ENCODE measurements around the gene IL10RA.
"Not testable (repeated sequence)": the region's sequence is repeated elsewhere in the genome, so short reads cannot be mapped to it uniquely, and the experiment has no call there.

IL10RA gene

DNA sequence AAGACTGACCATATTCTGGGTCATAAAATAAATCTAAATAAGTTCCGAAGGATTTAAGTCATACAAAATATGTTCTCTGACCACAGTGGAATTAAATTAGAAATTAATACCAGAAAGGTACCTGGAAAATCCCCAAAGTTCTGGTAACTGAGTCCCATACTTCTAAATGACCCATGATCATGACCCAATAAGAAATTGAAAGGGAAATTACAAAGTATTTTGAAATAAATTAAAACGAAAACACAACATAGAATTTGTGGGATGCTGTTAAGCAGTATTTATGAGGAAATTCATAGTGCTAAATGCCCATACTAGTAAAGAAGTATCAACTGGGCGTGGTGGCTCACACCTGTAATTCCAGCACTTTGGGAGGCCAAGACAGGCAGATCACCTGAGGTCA, 23.4 kb upstream of the IL10RA start:
- DNase-seq (ENCODE audit: low spot score), result no peak

DNA sequence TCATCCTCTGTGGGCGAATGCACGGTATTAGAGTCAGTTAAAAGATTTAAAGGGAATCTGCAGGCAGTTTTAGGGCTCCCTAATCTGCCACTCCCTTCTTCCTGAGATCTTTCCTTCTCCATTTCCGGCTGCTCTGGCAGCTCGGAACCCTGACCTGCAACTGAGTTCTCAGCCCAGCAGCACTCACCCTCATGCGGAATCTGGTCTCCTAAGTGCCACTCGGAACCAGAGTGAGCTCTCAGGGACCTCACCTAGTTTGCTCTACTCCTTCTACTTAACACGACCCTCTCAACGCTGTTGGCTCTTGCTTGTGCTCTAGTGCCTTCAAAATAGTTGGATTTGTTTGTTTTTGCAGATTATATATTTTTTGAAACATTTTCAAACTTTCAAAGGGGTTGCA, 19.3 kb upstream of the IL10RA start:
- no peak for DNase-seq (ENCODE audit: low spot score)

DNA sequence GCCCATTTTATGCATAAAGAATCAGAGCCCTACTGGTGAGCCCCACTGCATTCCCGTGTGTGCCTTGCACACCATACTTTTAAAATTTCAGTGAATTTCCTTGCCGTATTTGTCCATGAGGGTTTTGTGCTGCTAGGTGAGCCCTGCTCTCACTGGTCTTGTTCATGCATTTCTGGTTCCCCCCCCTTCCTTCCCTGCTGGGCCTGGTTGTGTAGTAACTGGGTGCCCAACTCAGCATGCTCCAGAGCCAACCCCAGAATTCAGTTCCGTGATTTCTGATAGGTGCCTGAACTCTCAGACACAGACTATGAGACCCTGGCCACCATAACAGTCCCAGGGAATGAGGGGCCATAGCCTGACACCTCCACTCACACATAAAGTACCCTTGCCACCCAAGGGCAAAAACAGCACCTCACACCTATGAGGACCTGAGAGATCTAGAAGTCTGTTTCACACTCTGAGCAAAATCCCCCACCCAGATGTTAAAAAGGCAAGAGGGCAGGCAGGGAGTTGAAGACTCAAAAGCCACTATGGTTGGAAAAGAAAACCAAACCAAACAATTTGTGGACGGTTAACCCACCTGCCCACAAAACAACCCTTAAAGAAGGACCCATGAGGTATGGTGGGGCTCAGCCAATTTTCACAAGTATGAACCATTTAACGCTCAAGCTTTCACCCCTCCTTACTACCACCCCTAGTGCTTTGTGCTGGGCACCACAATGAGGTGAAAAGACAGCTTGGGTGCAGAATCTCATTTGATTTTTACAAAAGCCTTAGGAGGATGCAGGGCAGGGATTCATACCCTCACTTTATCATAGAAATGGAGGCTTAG, 16.8 kb upstream of the IL10RA start:
- DNase-seq (ENCODE audit: low spot score), result no peak

DNA sequence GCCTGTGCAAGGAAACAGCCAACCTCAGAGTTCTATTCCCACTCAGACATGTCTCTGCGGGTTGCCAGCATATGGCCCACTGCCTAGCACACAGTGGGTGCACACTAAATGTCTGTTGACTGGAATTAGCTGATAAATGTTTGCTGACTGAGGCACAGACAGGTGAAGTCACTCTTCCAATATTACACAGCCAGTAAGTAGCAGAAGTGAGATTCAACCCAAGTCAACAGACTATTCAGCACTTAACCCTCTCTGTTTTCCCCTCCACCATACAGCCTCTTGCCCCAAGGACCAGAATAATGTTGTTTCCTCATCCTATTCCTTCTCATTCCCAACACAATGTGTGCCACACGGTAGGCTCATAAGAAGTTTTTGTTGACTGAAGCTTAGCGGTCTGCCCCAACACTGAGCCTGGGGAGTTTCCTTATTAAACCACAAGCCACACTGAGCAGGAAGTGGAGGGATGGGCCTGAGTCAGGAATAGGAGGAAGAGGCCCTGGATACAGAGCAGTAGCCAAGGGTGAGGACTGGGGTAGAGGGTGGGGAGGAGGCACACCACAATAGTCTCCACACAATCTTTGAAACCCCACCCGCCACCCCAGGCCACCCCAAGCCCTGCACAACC, 15.7 kb upstream of the IL10RA start:
- DNase-seq (ENCODE audit: low spot score), result peak; percentile 20

DNA sequence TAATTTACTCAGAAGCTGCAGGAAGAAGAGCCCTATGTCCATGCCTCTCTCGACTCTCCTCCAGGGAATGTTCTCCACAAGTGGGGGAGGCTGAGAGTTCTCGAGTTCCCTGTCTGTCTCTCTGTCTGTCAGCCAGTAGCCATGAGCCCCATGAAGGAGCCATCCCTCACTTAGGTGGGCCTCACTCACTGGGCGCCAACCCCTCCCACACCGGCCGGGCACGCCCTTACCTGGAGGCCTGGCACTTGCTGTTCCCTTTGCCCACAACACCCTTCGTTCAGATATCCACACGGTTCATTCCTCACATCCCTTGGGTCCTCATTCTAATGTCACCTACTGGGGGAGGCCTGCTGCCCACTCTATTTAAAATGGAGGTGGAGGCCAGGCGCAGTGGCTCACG, 14.2 kb upstream of the IL10RA start:
- no peak for DNase-seq (ENCODE audit: low spot score)

DNA sequence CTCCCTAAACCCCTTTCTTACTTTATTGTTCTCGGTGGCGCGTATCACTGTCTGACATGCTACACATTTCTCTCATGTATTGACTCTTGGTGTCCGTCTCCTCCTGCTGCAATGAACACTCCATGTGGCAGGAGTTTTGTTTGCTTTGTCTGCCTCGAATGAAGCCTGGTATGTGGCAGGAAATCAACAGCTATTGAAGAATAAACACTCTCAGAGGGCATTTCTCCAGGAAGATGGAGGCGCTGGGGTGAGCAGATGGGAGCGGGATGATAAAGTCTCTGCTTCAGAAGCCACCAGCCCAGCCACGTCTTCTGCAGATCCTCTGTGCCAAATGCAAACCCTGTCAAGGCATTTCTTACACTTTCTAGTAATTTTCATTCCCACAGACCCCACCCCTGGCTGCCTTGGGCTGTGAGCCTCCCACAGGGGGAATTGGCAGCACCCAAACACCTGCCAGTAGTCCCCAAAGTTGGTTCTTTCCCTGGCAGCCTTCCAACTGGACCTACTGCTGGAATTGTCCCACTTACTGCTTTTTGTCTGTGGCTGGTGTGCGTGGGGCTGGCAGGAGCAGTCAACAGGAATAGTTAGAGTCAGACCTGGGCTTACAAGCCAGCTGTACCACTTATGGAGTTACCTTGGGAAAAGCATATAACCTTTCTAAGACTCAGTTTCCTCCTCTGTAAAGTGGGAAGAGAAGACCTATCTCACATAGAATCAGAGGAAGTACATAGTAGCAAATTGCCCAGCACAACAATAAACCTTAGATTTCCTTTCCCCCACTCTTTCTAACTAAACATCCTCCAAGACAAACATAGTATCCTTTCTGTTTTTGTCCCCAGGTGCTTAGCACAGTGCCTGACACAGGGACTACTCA, 13.3 kb upstream of the IL10RA start:
- no peak for DNase-seq (ENCODE audit: low spot score)

DNA sequence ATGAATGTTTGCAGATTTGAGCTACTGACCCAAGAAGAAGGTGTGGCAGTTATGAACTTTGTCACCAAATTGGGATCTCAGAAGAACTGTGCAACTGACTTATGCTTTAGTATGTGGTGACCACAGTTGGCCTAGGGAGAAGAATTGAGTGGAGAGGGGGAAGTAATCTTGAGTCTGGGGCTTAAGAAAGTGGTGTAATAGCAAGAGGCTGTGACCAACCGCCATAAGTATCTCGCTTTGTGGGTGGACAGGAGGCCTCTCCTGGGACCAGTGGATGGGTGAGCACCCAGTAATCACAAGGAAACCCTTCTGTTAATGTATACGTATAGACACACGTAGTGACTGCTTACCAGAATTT, 12.7 kb upstream of the IL10RA start:
- no peak for DNase-seq (ENCODE audit: low spot score)

DNA sequence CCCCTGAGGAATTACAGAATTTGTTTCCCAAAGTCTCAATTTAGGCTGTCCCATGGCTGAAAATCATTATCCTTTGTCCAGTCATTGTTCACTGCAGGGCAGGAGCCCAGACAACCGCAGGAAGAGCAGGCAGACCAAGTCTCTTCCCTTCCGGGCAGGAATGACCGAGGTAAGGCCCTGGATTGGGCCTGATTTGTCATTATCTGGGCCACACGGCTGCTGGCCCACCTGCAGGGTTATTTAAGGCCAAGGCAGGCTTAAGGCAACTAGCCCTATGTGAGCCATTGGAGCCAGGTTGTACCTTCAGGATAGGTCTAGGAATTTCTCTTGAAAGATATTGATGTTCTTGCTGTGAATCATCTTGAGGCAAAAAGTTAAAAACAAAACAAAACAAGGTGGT, 9.7 kb upstream of the IL10RA start:
- DNase-seq (ENCODE audit: low spot score), result no peak

DNA sequence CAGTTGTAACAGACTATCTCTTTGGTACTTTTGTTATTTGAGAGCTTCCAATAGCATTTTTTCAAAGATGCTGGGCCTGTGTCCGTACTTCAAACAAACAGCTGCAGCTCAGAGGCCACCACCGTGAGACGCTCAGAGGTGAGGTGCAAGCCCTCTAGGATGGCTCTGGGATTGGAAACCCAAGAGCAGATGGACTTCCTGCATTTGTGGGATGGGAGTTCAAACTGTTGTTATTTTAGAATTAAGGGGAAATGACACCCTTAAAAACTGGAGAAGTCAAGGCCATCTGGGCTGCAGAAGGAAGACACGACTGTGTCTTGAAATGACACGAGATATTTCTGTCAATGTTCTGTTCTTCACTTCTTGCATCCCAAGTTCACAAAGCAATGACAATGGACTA, 9.2 kb upstream of the IL10RA start:
- DNase-seq (ENCODE audit: low spot score), result no peak

DNA sequence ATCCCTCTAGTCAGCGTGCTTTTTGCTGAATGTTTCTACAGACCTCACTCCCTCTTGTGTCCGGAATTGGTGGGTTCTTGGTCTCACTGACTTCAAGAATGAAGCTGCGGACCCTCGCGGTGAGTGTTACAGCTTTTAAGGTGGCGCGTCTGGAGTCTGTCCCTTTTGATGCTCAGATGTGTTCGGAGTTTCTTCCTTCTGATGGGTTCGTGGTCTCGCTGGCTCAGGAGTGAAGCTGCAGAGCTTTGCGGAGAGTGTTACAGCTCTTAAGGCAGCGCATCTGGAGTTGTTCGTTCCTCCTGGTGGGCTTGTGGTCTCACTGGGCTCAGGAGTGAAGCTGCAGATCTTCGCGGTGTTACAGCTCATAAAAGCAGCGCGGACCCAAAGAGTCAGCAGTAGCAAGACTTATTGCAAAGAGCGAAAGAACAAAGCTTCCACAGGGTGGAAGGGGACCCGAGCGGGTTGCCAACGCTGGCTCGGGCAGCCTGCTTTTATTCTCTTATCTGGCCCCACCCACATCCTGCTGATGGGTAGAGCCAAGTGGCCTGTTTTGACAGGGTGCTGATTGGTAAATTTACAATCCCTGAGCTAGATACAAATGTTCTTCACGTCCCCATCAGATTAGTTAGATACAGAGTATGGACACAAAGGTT, 8.5 kb upstream of the IL10RA start:
- not testable (repeated sequence) for DNase-seq (ENCODE audit: low spot score)

DNA sequence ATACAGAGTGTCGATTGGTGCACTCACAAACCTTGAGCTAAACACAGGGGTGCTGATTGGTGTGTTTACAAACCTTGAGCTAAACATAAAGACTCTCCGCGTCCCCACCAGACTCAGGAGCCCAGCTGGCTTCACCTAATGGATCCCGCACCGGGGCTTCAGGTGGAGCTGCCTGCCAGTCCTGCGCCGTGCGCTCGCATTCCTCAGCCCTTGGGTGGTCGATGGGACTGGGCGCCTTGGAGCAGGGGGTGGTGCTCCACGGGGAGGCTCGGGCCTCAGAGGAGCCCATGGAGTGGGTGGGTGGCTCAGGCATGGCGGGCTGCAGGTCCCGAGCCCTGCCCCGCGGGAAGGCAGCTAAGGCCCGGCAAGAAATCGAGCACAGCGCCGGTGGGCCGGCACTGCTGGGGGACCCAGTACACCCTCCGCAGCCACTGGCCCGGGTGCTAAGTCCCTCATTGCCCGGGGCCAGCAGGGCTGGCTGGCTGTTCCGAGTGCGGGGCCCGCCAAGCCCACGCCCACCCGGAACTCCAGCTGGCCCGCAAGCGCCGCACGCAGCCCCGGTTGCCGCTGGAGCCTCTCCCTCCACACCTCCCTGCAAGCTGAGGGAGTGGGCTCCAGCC, 7.8 kb upstream of the IL10RA start:
- not testable (repeated sequence) for DNase-seq (ENCODE audit: low spot score)

DNA sequence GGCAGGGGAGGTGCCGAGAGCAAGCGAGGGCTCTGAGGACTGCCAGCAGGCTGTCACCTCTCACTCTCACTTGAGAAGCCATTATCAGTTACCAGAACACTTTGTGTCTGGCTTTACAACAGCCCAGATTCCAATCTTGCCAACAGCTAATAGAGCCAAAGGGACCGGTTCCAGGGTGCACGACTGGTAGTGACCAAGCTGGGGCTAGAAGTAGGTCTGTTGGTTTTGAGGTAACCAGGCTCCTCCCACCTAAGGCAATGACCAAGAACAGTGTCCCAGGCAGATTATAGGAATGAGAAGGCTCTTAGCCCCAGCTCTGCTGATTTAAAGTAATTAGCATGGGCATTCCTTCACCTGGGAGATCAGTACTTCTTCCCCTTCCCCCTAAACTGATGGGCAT, 7.2 kb upstream of the IL10RA start:
- no peak for DNase-seq (ENCODE audit: low spot score)

DNA sequence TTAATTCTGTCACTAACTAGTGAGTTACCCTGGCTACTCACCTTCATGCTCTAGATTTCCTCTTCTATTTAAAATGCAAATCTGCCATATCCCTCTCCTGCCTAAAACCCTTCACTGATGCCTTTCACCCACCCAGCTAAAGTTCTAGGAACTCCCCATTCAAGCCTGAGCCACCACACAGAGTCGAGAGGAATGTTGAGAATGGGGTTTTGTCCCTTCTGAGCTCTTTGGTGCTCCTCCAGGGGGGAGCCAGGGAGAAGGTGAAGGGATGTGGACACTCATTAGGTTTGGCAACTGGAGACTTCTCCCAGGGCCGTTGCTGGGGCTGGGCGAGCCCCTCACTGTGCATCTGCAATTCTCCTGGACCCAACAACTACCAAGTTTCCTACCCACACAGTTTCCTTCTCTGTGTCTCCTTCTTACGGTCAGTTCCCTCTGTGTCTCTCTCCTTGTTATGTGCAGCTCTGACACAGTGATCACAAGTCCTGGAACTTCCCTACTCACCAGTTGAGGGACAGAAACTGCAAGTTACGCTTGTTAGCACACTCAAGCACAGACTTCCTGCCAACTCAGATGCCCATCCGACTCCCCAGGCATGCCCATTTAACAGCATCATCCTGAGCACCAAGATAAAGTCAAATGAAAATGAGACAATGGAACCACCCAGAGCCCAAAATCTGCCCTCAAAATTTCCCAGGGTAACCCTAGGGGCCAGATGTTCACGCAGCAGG, 6.5 kb upstream of the IL10RA start:
- no peak for DNase-seq (ENCODE audit: low spot score)

DNA sequence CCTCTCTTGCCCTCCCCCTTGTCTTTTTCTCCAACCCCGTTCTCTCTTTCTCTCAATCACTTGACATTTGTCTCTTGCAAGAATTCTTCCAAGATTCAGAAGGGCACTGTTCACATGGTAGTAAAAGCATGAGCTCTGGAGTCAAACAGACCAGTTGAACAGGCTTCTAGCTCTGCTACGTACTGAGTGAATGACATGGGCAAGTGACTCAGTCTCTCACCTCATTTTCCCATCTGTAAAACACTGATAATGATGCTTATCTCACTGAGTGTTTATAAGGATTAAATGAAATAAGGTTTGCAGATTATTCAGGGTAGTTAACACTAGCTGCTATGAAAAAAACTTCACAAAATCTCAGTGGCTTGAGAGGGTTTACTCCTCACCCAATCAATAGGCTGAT, 5.9 kb upstream of the IL10RA start:
- DNase-seq (ENCODE audit: low spot score), result no peak

DNA sequence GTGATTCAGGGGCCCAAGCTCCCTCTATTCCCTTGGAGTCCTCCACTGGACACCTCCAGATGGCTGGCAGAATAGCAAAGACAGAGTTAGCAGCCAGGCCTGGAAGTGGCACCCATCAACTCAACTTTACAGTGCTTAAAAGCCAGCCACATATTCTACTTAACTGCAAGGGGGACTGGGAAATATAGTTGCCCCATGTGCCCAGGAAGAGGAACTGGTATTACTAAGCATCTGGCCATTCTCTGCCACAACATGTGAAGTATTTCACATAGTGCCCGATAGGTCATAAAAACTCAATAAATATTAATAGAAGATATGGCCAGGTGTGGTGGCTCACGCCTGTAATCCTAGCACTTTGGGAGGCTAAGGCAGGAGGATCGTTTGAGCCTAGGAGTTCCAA, 5.5 kb upstream of the IL10RA start:
- DNase-seq (ENCODE audit: low spot score), result no peak

DNA sequence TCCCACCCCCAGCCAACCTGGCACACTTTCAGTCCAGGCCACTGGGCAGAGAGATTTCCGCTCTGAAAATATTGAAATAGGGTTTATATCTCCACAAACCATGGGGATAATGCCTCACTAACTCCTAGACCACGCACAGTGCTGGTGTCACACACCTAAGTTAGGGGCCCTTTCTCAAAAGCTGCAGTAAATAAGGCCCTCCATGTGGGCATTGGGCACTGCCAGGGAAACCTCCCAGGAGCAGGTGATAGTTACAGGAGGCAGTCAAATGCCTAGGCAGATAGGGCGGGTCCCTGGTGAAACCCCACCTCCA, 3.1 kb upstream of the IL10RA start:
- no peak for DNase-seq (ENCODE audit: low spot score)

DNA sequence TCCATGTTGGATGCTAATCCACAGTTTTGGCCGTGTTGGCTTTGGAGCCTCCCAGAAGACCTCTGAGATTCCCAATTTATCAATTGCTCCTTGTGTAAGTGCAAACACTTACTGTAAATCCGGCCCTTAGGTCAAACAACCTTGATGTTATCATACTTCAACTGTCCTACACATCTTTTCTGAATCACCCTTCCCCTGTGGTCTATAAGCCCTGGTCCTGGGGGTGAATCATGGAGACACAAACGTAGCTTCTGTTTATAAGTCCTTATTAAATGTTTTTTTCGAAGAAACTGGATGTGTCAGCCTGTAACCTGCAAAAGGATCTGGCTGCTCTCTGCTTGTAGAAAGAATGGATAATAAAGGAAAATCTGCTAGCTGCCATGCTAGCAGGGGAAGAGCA, 1.7 kb upstream of the IL10RA start:
- no peak for DNase-seq (ENCODE audit: low spot score)

DNA sequence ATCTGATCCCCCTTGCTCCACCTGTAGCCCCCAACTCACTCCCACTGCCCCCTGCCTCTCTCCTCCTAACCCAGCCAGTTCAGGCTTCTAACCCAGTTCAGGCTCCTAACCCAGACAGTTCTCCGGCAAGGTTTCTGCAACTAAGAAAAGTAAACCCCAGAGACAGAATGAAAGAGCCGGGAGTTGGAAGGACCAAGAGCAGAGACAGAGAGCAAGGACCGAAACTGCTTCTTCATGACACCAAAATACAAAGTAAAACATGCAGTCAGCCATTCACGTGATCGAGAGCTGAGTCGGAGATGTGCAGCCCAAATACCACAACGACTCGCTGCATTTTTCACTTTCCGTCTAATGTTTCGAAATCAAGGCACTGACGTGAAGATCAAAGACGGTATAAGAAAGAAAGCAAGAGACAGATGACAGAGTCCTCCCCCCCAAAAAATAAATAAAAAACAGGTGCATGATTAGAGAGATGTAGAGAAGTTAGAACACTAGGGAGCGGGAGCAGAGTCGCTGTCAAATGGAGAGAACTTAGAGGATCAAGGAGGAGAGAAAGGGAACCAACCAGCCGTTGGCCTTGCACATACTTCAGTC, 884 bp downstream of the IL10RA start:
- DNase-seq (ENCODE audit: low spot score), result no peak

DNA sequence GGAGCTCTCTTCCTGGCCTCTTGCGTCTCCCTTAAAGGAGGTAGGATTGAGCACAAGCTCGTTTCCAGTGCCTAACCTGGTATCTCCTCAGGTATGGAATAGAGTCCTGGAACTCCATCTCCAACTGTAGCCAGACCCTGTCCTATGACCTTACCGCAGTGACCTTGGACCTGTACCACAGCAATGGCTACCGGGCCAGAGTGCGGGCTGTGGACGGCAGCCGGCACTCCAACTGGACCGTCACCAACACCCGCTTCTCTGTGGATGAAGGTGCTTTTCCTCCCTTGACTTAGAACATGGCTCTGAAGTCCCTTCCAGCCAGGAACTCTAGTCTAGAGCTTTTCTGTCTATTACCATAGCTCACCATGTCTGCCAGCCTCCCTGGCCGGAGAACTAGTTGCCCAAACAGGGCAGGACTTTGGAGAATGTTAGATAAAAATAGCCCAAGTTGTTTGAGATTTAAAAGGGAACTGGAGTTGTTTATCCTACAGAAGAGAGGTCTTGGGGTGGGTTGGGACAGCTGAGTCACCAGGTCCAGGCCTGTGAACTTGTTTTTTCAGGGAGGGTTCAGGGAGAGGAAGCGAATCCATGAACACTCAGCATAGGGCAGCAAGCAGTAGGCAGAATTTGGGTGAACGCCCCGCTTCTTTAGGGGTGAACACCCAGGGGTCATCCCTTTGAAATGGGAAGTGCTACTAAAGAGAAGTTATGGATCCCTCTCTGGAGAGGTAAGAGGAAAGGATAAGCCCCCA, 3.3 kb downstream of the IL10RA start:
- DNase-seq (ENCODE audit: low spot score), result no peak

DNA sequence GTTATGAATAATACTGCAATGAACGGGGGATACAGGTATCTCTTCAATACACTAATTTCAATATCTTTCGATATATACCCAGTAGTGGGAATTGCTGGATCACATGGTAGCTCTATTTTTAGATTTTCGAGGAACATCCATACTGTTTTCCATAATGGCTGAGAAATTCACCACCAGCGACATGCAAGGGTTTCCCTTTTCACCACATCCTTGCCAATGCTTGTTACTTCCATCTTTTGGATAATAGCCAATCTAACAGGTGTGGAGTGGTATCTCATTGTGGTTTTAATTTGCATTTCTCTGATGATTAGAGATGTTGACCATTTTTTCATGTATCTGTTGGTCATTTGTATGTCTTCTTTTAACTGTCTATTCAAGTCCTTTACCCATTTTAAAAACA, 5.9 kb downstream of the IL10RA start:
- DNase-seq (ENCODE audit: low spot score), result no peak
